Medulla oblongata (tissue), 1 donor: ENCODE data around the gene KRTAP6-1.

Experiments
- DNase-seq: peaks from one replicate; pipeline ENCODE4 v3.0.0-alpha.2; 2015; ENCODE audit errors: extremely low spot score

KRTAP6-1 gene, protein sequence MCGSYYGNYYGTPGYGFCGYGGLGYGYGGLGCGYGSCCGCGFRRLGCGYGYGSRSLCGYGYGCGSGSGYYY

DNA sequence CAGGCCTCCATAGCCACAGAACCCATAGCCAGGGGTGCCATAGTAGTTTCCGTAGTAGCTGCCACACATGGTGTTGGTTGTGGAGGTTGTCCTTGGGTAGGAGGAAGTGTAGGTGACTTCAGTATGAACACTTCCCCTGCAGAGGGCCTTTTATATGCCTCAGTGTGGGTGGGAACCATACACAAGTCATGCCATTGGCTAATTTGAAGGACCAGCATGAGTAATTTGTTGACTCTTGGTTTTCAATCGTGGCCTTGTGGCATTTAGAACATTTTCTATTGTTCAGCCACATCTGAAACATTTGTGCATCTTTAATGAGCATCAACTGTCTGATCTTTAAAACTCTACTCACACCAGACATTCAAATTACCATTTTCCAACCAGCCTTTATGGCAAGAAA is at the start of gene KRTAP6-1:
Gene KRTAP6-1, minus strand, starts transcription at position 95 of the 400 bp plus-strand sequence. Its CDS starts 26 bp downstream, at position 69.
- no peak for DNase-seq

DNA sequence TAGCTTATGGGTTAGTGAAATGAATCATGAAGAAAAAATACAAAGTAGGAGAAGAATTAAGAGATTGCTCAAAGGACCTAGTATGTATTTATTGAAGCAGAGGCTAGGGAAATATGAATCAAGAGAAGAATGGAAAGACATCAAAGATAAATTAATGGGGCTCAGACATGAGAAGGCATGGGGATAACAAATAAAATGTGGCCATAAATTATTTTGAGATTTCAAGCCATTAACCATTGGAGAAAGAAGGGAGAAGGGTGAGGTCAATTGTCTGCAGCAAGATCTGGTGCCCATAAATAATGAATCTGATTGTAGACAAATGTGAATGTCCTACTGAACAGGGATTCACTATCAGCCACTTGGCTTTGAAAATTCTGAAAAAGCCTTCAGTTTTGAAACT is 39.2 kb upstream of the KRTAP6-1 start:
- no peak for DNase-seq

DNA sequence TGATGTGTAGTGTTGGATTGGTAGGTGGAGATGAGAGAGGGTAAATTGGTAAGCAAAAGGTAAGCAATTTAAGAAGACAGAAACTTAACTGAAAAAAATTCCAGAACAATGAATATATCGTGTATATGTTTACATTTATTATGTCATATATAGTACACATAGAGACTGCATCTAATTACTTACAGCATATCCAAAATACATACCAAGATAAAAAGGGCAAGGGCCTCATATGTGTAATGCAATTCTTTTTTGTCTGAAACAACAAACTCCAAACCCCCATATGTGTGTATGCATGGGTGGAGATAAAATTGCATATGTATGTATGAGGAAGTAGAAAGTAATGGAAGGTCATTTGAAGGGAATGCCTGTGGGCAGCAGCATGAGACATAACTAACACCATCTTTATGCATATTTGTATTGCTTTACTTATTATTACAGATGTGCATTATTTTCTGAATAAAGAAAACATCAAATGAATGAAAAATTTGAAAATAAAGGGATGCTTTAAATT is 33.2 kb upstream of the KRTAP6-1 start:
- DNase-seq: no peak

DNA sequence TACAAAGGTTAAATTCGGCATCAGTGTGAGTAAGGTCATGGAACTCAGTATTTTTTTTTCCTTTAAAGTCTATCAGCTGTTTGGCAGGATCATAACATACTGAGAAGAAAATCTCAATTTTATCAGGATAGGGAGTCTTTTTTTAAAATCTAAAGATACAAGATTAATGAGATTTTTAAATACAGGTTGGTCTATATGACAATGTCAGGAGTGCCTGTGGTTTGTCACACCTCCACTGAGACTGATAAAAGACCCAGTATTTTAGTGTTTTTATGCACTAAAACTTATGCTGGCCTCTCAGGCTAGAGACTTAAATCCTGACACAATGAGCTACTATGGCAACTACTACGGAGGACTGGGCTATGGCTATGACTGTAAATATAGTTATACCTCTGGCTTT is 28.8 kb upstream of the KRTAP6-1 start, which contains the start of gene KRTAP20-3:
Gene KRTAP20-3, plus strand, starts transcription at position 301 of the 400 bp plus-strand sequence.
- DNase-seq: no peak

DNA sequence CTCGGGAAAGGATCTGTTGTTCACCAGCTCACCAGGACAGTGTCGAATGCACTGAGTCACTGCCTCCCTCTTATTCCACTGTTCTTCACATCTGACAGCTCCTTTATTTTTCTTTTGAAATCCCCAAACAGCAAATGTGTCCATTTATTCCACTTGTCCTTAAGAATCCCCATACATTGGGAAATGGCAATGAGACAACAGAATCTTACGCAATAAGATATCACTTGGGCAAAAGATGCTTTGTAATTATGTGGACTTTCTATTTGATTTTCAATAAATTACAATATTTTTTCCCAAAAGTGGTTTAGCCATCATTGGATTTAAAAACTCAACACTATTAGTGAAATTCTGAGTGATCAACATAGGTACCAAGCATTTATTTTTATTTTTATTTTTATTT is 25.0 kb upstream of the KRTAP6-1 start:
- DNase-seq: no peak

DNA sequence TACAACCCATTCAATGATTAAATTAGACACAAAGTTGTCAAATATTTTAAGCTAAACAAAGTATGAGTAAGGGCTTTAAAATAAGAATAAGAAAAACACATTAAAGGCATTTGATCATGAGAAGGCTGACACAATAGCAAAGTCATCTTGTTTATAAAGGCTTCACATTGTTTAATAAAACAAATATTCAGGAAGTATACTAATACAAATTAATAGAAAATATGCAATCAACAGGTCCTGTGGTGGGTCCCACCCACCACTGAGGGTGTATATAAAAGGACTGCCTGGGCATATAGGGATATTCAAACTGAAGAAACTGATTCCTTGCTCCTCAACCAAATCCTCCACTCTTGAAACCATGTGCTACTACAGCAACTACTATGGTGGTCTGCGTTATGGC is 21.2 kb upstream of the KRTAP6-1 start, which contains the start of gene KRTAP20-2:
Gene KRTAP20-2, plus strand, starts transcription at position 301 of the 400 bp plus-strand sequence. Its CDS starts 58 bp downstream, at position 359.
- DNase-seq: no peak

DNA sequence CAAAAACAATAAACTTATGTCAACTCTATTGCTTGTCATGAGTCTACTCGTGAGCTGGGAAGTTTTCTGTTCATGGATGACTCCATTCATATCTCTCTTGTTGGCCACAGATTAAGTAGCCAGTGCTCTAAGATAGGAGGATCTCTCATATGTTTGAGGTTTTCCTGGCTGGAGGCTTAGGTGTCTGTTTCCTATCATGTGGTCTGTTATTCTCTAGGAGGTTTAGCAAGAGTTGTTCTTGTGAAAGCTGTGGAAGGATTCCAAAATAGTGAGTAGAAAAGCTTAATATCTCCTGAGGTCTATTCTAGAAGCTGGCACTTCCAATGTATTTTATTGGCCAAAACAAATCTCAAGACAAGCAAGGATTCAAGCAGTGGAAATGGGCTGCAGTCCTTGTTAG is 15.5 kb upstream of the KRTAP6-1 start:
- DNase-seq: no peak

DNA sequence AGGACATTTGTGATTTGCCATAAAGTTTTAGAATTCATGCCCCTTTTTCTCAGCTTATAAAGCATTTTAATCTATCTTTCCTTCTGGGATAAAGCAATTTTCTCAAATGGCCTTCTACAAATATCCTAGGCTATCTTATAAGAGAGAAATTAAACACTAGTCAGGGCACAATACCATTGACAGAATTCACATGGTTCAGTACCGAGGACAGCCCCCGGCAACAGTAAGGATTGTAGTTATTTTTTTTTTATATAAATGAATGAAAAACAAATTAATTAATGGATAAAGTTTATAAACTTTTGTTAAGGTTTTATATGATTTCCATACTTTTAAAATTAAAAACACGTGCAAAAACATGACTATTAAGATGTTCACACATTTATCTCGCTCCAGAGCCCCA is 14.4 kb upstream of the KRTAP6-1 start:
- no peak for DNase-seq

DNA sequence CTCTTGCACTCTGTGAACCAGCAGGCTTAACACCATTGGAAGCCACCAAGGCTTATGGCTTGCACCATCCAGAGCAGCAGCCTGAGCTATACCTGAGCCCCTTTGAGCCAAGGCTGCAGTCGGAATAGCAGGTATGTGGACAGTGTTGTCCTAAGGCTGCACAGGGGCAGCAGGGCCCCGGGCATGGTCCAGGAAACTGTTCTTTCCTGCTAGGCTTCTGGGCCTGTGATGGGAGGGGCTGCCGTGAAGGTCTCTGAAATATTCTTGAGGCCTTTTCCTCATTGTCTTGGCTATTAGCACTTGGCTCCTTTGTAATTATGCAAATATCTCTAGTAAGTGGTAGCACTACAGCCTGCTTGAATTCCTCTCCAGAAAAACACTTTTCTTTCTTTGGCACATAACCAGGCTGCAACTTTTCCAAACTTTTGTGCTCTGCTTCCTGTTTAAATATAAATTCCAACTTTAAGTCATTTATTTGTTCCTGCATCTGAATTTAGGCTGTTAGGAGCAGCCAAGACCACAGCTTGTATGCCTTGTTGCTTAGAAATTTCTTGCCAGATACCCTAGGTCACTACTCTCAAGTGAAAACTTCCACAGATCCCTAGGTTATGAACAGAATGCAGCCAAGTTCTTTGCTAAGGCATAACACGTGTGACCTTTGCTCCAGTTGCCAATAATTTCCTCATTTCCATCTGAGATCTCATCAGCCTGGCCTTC is 11.9 kb upstream of the KRTAP6-1 start:
- DNase-seq: no peak

DNA sequence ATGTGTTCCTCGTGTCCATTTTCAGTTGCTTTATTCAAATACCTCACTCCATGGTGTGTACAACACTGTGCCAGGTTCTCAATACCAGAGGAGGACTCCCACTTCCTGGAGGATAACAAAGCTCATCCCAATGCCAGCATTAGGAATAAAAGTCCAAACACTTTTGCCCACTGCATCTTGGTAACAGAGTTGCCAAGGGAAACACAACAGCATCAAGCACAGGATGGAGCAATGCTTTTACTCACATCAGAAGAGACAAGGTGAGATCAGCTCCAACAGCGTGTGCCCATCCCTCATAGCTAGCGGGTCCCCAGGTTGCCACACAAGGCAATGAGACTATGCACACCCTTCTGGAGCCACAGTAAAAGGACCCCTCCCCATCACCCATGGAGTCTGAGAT is 9.6 kb upstream of the KRTAP6-1 start:
- no peak for DNase-seq

DNA sequence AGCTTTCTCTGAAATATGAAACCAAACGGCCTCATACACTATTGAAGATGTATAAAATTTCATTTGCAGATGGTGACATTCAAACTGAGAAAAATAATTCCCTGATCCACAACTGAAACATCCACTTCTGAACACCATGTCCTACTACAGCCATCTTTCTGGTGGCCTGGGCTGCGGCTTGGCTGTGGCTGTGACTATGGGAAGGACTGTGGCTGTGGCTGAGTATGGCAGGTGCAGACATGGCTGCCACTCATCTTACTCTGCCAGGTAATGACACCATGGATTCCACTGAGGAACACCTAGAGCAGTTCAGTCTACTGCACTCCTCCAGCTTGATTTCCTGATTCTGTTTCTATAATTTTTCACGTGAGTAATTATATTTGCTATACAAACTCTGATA is 6.8 kb upstream of the KRTAP6-1 start, which contains the start of gene KRTAP20-4:
Gene KRTAP20-4, plus strand, starts transcription at position 106 of the 400 bp plus-strand sequence.
- no peak for DNase-seq

DNA sequence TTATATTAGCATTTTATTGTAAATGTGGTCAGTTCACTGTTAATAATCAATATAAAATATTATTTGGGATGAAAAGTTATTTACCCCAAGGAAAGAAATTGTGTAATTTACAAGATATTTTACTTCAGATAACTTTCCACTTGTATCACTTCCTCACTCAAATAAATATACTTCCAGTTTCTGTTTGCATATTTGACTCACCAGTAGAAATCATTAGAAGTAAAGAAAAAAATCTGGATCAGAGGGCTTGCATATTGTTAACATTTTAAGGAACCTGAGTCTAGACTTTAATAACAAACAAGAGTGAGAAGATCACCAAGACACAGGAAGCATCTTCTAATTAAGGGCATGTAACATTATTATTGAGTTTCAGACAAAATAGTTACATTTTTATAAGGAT is 6.3 kb upstream of the KRTAP6-1 start:
- DNase-seq: no peak

DNA sequence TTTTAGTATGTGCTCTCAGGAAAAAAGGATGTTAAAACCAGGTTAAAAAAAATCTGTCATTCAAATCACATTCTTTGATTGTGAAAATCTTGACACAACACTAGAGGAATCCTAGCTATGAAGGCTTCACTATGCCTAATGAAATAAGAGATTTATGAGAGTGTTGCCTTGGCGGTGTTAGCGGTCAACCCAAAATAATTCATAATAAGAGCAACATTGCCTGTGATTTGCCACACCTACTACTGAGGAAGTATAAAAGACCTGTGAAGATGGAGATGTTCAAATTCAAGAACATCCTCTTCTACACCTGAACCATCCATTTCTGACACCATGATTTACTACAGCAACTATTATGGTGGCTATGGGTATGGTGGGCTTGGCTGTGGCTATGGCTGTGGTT is 2.4 kb upstream of the KRTAP6-1 start, which contains the start of gene KRTAP20-1:
Gene KRTAP20-1, plus strand, starts transcription at position 301 of the 400 bp plus-strand sequence. Its CDS starts 30 bp downstream, at position 331.
- no peak for DNase-seq

DNA sequence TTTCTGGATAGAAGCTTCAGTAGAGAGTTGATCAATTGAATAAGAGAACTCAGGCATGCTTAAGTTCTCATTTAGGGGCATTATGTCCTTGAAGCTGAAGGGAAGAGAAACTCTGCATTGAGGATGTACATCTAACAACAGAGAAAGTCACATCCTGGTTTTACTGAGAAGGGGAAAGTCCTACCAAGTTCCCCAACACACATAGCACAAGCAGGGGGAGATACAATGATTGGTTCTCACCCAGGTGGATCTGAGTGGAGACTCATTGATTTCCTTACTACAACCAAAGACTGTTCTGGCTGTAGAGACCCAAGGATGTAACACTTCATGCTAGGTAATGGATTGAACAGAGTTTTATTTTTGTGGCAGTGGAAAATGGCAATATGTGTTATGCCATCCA is 1.5 kb upstream of the KRTAP6-1 start:
- DNase-seq: no peak

DNA sequence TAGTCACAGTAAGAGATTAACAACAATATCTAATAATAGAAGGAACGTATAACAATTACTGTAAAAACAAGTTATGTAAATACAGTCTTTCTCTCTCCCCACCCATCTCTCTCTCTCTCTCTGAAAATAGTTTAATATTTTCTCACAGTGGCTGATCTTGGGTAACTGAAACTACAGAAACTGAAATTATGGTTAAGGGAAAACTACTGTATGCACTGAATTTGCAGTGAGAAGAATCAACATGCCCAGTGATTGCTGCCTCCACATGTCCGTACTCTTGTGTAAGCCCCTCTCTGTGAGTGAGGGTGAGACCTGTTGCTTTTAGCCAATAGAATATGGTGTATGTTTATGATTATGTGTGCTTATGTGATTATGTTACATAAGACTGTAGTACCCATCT is 1.6 kb downstream of the KRTAP6-1 start:
- DNase-seq: no peak

DNA sequence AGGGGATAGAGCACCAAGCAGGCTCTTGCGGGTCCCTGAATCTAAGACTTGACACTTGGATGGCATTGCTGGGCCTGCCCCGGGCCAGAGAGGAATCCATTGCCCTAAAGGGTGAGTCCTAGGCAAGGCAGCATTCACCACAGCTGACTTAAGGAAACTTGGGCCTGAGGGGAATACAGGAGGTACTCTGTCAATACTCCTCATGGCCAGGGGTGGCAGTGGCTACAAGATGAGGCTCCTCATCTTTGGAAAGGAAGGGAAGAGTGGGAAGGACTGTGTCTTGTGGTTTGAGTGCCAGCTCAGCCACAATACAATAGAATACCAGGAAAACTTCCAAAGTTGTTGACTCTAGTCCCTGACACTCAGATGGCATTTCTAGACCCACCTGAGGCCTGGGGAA is 7.8 kb downstream of the KRTAP6-1 start:
- DNase-seq: no peak

DNA sequence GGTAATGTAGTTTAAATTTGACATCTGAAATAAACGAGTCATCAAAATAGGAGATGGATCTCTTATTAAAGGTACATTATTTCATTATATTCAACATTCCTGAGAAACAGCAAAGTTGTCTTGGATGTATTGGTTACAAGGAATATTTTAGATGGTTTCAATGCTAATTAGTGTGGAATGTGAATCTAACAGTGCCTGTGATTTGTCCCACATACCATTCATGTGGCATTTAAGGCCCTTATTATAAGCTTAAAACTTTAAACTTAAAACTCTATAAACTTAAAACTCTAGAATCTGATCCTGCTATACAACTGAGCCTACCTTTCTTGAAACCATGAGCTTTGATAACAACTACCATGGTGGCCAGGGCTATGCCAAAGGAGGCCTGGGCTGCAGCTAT is 12.9 kb downstream of the KRTAP6-1 start, which contains the start of gene KRTAP22-1:
Gene KRTAP22-1, plus strand, starts transcription at position 301 of the 400 bp plus-strand sequence.
- no peak for DNase-seq

DNA sequence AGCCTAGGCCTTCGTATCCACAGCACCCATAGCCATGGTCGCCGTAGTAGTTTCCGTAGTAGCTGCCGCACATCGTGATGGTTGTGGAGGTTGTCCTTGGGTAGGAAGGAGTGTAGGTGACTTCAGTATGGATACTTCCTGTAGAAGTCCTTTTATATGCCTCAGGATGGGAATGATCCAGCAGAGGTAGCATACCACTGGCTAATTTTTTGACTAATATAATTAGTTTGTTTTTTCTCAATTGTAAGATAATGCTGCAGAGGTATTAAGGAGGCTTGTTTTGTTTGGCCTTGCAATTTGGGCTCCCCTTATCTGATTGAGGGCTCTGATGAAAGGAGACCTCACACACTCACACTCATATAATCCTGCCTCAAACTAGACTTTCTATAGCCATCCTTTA is 14.9 kb downstream of the KRTAP6-1 start, which contains the start of gene KRTAP6-2:
Gene KRTAP6-2, minus strand, starts transcription at position 101 of the 400 bp plus-strand sequence. Its CDS starts 28 bp downstream, at position 73.
- DNase-seq: no peak

DNA sequence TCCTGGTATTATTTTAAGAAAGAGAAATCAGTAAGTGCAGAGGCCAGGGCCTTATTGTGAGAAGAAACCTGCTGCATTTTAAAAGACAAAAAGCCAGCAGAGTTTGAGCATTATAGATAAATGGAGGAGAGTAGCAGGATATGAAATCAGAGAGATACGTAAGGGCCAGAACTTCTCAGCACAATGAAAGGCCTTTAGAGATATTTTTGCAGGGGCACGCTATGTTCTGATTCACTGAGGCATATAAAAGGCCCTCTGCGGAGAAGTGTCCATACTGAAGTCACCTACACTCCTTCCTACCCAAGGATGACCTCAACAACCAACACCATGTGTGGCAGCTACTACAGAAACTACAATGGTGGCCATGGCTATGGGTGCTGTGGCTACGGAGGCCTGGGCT is 21.6 kb downstream of the KRTAP6-1 start, which contains the start of gene KRTAP6-3:
Gene KRTAP6-3, plus strand, starts transcription at position 301 of the 400 bp plus-strand sequence. Its CDS starts 6 bp downstream, at position 307.
- no peak for DNase-seq

DNA sequence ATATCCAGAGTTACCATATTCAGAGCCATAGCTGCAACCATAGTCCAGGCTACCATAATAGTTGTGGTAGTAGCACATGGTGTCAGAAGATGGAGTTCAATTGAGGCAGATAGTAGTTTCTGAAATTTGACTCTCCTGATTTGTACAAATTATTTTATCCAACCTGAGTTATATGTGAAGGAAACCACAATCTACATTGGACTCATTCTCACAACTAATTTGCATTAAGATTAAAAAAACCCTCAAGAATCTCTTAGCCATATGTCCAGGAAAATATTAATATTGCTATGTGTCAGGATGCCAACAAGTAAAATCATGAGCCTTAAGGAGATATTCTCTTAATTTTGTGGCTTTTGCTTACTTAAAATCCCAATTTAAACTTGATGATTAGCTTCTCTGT is 23.4 kb downstream of the KRTAP6-1 start, which contains the start of gene KRTAP22-2:
Gene KRTAP22-2, minus strand, starts transcription at position 101 of the 400 bp plus-strand sequence.
- no peak for DNase-seq

DNA sequence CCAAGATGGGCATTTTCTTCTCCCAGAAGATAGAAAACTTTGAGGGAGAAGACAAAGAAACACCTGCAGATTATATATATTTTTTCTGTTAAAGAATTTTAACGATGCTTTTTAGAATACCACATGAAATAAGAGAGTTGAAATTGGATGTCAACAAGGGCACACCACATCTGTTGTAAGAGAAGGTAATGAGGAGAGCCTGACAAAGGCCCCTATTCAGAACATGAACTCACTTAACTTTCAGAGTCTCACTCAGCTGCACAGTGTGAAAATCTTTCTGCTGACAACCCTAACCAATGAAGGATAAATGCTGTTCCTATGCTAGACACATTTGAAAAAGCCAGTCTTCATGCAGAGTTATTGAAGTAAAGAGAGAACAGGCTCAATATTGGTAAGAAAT is 30.9 kb downstream of the KRTAP6-1 start:
- DNase-seq: no peak

DNA sequence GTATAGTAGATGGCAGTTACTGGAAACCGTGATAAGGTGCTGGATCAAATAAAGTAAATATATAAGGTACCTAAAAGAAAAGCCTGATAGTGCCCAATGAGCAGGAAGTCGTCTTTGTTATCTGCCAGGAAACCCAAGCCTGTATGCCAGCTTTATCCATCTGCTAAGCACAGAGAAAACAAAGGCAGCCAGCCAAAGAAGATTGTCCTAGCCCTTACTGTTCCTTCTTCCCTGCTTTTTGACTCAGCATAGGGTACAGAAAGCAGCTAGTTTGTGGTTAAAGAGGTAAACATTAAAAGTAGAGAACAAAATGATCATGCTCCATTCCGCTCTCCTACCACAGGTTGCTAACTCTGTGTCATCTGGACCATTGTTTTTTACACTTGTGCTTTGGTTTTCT is 33.6 kb downstream of the KRTAP6-1 start:
- DNase-seq: no peak

DNA sequence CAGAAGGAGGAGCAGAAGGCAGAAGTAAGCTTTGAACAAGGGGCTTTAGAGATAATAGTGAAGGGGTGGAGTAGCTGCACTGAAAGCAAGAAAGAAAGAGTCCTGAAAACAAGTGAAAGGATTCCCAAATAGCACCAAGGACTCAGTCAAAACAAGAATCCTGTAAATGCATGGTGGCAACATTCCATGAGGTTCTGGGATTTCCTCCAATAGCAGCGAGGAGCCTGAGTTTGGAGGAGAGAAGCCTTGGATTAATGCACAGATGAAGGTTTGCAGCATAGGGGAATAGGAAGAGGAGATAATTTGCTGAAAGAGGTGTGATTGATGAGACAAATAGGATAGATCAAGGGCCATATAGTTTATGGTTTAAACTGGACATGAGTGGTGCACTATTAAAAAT is 34.4 kb downstream of the KRTAP6-1 start:
- DNase-seq: no peak
